Vagina (tissue), 2 donors: ENCODE measurements around the gene TNFAIP3. TPM values are rescaled to one million over a fixed set of nuclear protein-coding genes. Genes with fewer than 3 reads are reported as not detected.

Experiments used
- DNase-seq, 2 donors: peaks; one replicate each; pipeline ENCODE4 v3.0.0-alpha.2; 2017; ENCODE audit errors: extremely low spot score in 2 of 2
- H3K27ac ChIP-seq: fragments of 200-600 bp; sonication (generic); one replicate; pipeline ENCODE4 v1.5.1; 2019
- H3K27me3 ChIP-seq: fragments of 200-600 bp; sonication (generic); one replicate; pipeline ENCODE4 v1.5.1; 2019
- H3K36me3 ChIP-seq, 2 donors: fragments of 200-600 bp; sonication (generic); one replicate each; pipeline ENCODE4 v1.5.1; 2017 to 2019
- H3K4me1 ChIP-seq: fragments of 200-600 bp; sonication (generic); one replicate; pipeline ENCODE4 v1.5.1; 2019
- H3K4me3 ChIP-seq, 2 donors: fragments of 200-600 bp; sonication (generic); 1 replicate in 1 of 2; 2 replicates in 1 of 2; pipeline ENCODE4 v1.5.1; 2016 to 2019
- H3K9me3 ChIP-seq: fragments of 200-600 bp; sonication (generic); one replicate; pipeline ENCODE4 v1.5.1; 2019
- POLR2A ChIP-seq, 2 donors: fragments of 450-650 bp; IDR thresholded peaks; one replicate each; pipeline ENCODE4 v1.6.1; 2017; ENCODE audit warnings: antibody characterized with exemption in 2 of 2, mild to moderate bottlenecking in 2 of 2, moderate library complexity in 2 of 2
- POLR2AphosphoS5 ChIP-seq, 2 donors: sonication (generic); formaldehyde crosslinking; IDR thresholded peaks; one replicate each; pipeline ENCODE4 v1.9.0; 2017; ENCODE audit warnings: antibody characterized with exemption in 2 of 2, mild to moderate bottlenecking in 2 of 2, low read depth in 1 of 2; ENCODE audit not compliant: insufficient read depth in 1 of 2
- intact Hi-C: fragments of 100-400 bp; cut with DNase I; formaldehyde crosslinking; loops from one replicate; pipeline ENCODE4 v1.15.1; 2023
- total RNA-seq: library from RNA; depleted of rRNA; stranded (reverse); fragments of >200 nt; gene quantifications from one replicate; pipeline ENCODE4 v1.2.3, GENCODE V29; 2016
- TF ChIP-seq, protein P1 (sequence below), 3 experiments: fragments of 450-650 bp in 2 of 3; fragments of 200-600 bp in 1 of 3; sonication (generic) in 1 of 3; IDR thresholded peaks; one replicate each; pipeline ENCODE4 v1.5.1; 2017 to 2019; ENCODE audit warnings: antibody characterized with exemption in 3 of 3, mild to moderate bottlenecking in 2 of 3, moderate library complexity in 2 of 3

Gene TNFAIP3
- total RNA-seq, 1 donor from 2014 or later, result 28.5 TPM

DNA sequence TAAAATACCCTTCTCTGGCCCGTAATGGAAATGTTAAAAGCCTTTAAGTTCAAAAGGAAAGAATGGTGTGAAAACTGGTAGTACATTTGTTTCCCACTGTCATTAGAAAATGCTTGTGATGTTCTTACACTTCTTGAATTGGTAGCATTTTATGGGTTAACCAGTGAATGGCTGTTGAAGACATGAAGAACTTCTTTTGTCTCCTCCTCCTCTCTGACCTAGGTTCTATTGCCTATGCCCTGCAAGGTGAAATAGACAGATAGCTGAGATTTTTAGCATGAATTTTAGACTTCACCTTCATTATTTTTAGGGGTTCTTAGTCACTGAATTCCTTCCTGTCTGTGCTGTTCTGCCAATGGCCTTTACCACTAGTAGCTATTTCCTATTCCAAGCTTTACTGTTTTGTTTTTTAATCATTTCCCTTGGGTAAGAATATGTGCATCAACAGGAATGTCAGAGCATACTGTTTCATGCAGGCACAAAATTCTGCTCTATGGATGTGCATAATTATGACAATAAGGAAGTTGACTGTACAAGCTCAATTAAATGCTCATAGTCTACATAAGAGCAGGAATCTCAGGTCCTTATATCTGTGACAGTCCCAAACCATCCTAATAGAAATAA, 4.9 kb downstream of the TNFAIP3 start:
- Histone ChIP-seq H3K27me3 (no peaks in the 10 kb centered on the region), H3K36me3 (peaks cover 0 to 22% of the 10 kb centered on the region in 2 donors), H3K27ac (peak overlapping the region; percentile 53), H3K4me3 (peak overlapping the region in 1 of 2 donors; percentile 80), H3K9me3 (no peaks in the 10 kb centered on the region), H3K4me1 (peaks cover 59% of the 10 kb centered on the region)
- TF ChIP-seq, protein P1, sequence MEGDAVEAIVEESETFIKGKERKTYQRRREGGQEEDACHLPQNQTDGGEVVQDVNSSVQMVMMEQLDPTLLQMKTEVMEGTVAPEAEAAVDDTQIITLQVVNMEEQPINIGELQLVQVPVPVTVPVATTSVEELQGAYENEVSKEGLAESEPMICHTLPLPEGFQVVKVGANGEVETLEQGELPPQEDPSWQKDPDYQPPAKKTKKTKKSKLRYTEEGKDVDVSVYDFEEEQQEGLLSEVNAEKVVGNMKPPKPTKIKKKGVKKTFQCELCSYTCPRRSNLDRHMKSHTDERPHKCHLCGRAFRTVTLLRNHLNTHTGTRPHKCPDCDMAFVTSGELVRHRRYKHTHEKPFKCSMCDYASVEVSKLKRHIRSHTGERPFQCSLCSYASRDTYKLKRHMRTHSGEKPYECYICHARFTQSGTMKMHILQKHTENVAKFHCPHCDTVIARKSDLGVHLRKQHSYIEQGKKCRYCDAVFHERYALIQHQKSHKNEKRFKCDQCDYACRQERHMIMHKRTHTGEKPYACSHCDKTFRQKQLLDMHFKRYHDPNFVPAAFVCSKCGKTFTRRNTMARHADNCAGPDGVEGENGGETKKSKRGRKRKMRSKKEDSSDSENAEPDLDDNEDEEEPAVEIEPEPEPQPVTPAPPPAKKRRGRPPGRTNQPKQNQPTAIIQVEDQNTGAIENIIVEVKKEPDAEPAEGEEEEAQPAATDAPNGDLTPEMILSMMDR (IDR thresholded peaks at IDR 0.05), result no peak
- intact Hi-C loops, result no loop called here
- DNase-seq, result no peak

- intact Hi-C loops, result no loop called here
- no peaks in the 10 kb centered on the region for H3K9me3 ChIP-seq
- H3K27ac ChIP-seq, result peak overlapping the region; percentile 53
- H3K36me3 ChIP-seq, result peaks cover 0 to 29% of the 10 kb centered on the region in 2 donors
- TF ChIP-seq POLR2A (IDR thresholded peaks at IDR 0.05), result no peak
- TF ChIP-seq, protein P1 (IDR thresholded peaks at IDR 0.05), result no peak
- peaks cover 59% of the 10 kb centered on the region for H3K4me1 ChIP-seq
- H3K27me3 ChIP-seq, result no peaks in the 10 kb centered on the region
- no peak for DNase-seq
- peak overlapping the region in 1 of 2 donors; percentile 13 for H3K4me3 ChIP-seq
Observed at GRCh38 chr6:137872581-137873115, 5.6 kb downstream of the TNFAIP3 start.

- Histone ChIP-seq H3K4me1 (peaks cover 58% of the 10 kb centered on the region), H3K36me3 (peaks cover 0 to 34% of the 10 kb centered on the region in 2 donors), H3K9me3 (no peaks in the 10 kb centered on the region), H3K27ac (peak overlapping the region; percentile 53), H3K27me3 (no peaks in the 10 kb centered on the region), H3K4me3 (peak overlapping the region in 1 of 2 donors; percentile 13)
- intact Hi-C loops, result no loop called here
- no peak for DNase-seq
- peak; percentile 40 to 94 for TF ChIP-seq POLR2AphosphoS5 (IDR thresholded peaks at IDR 0.05; ENCODE audit: insufficient read depth in 1 of 2, low read depth in 1 of 2)
- TF ChIP-seq, protein P1 (IDR thresholded peaks at IDR 0.05), result no peak
Observed at GRCh38 chr6:137873273-137873762, 6.3 kb downstream of the TNFAIP3 start.

DNA sequence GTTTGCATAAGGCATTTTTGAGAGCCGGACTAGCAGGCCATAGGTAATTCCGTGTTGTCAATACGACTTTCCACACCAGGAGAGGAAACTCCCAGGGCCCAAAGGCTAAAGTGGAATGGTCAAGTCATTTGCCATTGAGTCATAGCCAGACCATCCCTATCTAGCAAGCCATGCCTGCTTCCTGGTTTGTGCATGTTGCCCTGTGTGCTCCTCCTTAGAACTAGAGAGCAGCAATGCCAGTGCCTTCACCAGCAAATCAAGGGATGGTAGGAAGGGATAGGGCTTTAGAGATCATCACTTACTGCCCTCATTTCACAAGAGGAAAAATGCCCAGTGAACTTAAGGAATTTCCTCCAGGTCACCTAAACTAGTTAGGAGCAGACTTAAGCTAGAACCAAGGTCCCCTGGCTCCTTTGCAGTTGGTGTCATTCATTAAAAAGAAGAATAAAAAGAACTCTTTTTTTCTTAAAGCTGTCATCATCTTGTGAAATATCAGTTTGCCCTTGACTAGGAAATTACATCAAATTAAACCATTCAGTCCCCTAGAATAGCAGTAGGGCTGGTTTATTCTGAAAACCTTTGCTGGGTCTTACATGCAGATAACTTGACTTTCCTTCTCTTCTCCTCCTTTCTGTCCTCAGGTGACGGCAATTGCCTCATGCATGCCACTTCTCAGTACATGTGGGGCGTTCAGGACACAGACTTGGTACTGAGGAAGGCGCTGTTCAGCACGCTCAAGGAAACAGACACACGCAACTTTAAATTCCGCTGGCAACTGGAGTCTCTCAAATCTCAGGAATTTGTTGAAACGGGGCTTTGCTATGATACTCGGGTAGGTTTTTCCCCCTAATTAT, 7.4 kb downstream of the TNFAIP3 start:
- Histone ChIP-seq H3K27ac (peak overlapping the region; percentile 53), H3K27me3 (no peaks in the 10 kb centered on the region), H3K4me1 (peaks cover 47% of the 10 kb centered on the region), H3K9me3 (no peaks in the 10 kb centered on the region), H3K36me3 (peaks cover 0 to 45% of the 10 kb centered on the region in 2 donors), H3K4me3 (no peak overlapping the region)
- intact Hi-C loops, result no loop called here
- DNase-seq, result no peak
- TF ChIP-seq POLR2A (IDR thresholded peaks at IDR 0.05) (no peak), POLR2AphosphoS5 (IDR thresholded peaks at IDR 0.05; ENCODE audit: insufficient read depth in 1 of 2, low read depth in 1 of 2) (no peak)
- TF ChIP-seq, protein P1 (IDR thresholded peaks at IDR 0.05), result no peak
